ENCODE measurements around the gene ARF6. TPM values are rescaled to one million over a fixed set of nuclear protein-coding genes. Genes with fewer than 3 reads are reported as not detected.
"Not testable (repeated sequence)": the region's sequence is repeated elsewhere in the genome, so short reads cannot be mapped to it uniquely, and the experiment has no call there.

The ARF6 gene
- total RNA-seq, 1 donor from 2014 or later: 20.9 TPM

GRCh38 chr14:49902679-49903246, 9.9 kb downstream of the ARF6 start:
- DNase-seq (ENCODE audit: low spot score) (peak; percentile 84), ATAC-seq (peak; percentile 93)

GRCh38 chr14:49904270-49904669, 11.4 kb downstream of the ARF6 start:
- ATAC-seq (no peak), DNase-seq (ENCODE audit: low spot score) (no peak)

DNA sequence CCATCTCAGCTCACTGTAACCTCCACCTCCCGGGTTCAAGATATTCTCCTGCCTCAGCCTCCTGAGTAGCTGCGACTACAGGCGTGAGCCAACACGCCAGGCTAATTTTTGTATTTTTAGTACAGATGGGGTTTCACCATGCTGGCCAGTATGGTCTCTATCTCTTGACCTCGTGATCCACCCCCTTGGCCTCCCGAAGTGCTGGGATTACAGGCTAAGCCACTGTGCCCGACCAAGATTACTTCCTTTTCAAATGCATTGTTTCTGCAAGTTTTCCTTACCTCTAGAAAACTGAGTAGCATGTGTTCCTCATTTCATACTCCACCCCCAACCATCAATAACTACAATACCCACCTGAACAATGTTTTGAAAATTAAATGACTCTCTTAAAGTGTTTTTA, 13.1 kb downstream of the ARF6 start:
- ATAC-seq (no peak), DNase-seq (ENCODE audit: low spot score) (no peak)

DNA sequence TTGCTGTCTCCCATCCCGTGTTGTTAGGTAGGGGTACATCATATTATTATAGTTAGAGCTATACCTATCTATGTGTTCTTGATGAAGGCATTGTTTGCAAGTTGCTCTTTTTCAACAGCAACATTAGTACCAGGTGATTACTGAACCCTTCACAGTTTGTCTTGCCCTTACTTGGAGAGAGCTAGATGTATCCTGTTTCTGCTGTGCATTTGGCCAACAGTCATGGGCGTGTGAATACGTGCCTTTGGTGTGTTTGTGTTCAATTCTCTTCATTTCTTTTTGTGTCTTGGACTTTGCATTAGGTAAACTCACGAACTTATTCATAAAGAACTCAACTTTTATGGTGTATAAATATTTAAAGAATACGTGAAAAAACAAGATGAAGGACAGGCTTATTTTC, 14.3 kb downstream of the ARF6 start:
- no peak for ATAC-seq
- no peak for DNase-seq (ENCODE audit: low spot score)

DNA sequence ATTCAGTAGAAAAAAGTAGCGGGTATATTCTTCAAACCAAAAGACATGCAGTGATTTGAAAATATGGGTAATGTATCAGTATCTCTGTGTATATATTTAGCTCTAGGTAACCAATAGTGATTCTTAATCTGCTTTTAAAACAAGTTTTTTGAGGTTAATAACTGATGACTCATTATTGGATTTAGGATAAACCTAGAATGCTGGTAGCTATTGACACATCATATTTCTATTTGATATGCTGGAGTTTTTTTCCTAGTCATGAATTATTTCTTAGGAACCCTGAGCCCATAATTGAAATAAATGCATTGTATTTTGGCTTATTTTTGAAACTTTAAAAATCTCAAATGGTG, 15.5 kb downstream of the ARF6 start:
- ATAC-seq: no peak
- DNase-seq (ENCODE audit: low spot score): no peak

GRCh38 chr14:49909016-49909415, 16.1 kb downstream of the ARF6 start:
- DNase-seq (ENCODE audit: low spot score): no peak
- ATAC-seq: no peak

- ATAC-seq (peak; percentile 23), DNase-seq (ENCODE audit: low spot score) (no peak)
These were observed 22.2 kb downstream of the ARF6 start for GRCh38 chr14:49915085-49915484.

GRCh38 chr14:49918706-49919105, 25.8 kb downstream of the ARF6 start:
- ATAC-seq (no peak), DNase-seq (ENCODE audit: low spot score) (no peak)

DNA sequence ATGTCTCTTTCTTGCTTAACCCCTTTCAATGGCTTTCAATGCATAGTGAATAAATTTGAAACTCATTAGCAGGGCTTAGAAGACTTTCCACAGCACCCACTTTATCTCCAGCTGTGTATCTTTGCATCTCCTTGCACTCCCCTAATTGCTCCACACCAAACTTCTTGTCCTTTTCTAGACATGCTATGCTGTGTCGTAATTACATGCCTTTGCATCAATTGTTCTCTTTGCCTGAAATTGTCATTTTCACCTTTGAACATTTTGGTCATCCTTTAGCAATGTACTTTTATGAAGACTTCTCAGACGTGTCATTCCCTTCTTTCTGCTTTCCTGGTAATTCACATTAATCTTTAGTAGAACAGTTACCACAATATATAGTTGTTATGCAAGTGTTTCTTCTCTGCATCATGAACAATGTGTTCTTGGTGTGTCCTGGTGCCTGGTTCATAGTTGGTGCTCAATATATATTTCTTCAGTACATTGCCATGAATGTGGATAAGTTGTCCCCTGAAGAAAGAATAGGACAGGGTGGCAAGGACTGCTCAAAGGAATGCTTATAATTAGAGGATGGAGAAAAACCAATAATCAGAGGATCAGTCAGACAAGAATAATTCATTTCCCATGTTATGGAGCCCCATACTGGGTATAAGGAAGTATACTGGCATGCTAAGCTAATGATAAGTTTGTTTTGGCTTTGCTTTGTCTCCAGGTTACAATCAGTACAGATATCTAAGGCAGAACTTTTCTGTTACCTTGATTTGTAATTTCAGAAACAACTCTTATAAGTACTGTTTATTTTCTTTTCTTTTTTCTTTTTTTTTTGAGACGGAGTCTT, 27.2 kb downstream of the ARF6 start:
- ATAC-seq: no peak
- no peak for DNase-seq (ENCODE audit: low spot score)

DNA sequence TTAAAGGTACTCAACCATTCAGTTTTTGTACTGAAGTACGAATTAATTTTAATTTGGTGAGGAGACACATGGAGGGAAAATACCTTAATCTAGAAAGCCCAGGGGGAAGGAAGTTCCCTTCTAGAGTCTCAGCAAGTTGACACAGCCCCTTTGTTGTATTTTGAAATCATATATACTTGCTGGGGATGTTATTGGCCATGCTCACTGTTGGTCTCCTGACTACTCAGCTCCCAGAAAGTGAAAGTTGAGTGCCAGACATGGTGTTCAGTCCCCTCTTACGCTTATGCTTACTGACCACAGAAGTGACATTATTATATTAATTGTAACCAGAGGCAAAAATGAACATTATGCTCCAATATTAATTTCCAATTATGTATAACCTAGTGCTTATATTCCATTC, 28.1 kb downstream of the ARF6 start:
- DNase-seq (ENCODE audit: low spot score) (no peak), ATAC-seq (no peak)

GRCh38 chr14:49921401-49921800, 28.5 kb downstream of the ARF6 start:
- ATAC-seq: peak; percentile 67

GRCh38 chr14:49923442-49923841, 30.6 kb downstream of the ARF6 start:
- ATAC-seq (no peak), DNase-seq (ENCODE audit: low spot score) (no peak)

More at GRCh38 chr14:49921401-49921800, 28.5 kb downstream of the ARF6 start:
- DNase-seq (ENCODE audit: low spot score): no peak

GRCh38 chr14:49923881-49924280, 31.0 kb downstream of the ARF6 start:
- ATAC-seq (no peak), DNase-seq (ENCODE audit: low spot score) (no peak)

DNA sequence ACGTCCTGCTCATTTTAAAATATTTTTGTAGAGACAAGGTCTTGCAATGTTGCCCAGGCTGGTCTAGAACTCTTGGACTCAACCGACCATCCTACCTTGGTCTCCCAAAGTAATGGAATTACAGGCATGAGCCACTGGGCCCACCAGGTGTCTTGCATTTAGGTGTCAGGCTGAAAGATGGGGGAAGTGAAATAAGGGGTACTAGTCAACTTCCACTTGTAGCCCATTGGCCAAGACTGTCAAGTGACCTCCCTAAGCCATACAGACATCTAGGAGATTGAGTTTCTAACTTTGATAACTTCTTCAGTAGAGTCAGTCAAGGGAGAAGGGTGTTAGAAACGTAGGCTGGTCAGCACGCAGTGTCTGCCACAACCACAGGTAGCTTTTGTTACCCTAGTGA, 32.0 kb downstream of the ARF6 start:
- no peak for DNase-seq (ENCODE audit: low spot score)

DNA sequence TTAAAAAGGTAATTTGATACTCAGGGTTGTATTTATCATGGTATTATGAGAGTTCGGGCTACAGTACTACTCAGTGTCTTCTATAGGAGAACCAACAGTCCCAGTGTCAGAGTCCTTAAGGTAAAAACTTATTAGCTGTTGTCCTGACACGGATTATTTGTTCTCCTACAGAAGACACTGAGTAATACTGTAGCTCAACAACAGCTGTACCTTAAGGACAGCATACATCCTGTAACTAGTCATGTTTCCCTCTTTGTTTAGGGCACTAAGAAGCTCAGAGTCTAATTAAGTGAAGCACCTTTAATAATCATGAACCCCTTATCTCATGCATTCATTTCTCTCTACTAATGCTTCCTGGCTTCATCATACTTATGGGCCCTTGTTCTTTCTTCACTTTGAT, 33.9 kb downstream of the ARF6 start:
- ATAC-seq (no peak), DNase-seq (ENCODE audit: low spot score) (no peak)

More for the DNA sequence above, 32.0 kb downstream of the ARF6 start:
- no peak for ATAC-seq

GRCh38 chr14:49928015-49928414, 35.1 kb downstream of the ARF6 start:
- DNase-seq (ENCODE audit: low spot score) (no peak), ATAC-seq (no peak)

- ATAC-seq: no peak
- DNase-seq (ENCODE audit: low spot score): no peak
These were observed 37.8 kb downstream of the ARF6 start for GRCh38 chr14:49930720-49931119.

- no peak for ATAC-seq
- DNase-seq (ENCODE audit: low spot score): no peak
These were observed 38.6 kb downstream of the ARF6 start for GRCh38 chr14:49931523-49931922.

DNA sequence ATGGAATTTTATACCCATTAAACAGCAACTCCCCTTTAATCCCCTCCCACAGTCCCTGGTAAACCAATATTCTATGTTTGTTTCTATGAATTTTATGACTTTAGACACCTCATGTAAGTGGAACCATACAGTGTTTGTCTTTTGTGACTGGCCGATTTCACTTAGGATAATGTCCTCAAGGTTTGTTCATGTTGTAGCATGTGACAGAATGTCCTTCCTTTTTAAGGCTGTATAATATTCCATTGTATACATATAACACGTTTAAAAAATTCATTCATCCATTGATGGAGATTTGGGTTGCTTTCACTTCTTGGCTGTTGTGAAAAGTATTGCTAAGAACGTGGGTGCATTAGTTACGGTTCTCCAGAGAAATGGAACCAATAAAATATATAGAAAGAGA, 40.2 kb downstream of the ARF6 start:
- DNase-seq (ENCODE audit: low spot score) (no peak), ATAC-seq (no peak)

GRCh38 chr14:49933704-49934103, 40.8 kb downstream of the ARF6 start:
- DNase-seq (ENCODE audit: low spot score) (no peak), ATAC-seq (peak; percentile 64)

DNA sequence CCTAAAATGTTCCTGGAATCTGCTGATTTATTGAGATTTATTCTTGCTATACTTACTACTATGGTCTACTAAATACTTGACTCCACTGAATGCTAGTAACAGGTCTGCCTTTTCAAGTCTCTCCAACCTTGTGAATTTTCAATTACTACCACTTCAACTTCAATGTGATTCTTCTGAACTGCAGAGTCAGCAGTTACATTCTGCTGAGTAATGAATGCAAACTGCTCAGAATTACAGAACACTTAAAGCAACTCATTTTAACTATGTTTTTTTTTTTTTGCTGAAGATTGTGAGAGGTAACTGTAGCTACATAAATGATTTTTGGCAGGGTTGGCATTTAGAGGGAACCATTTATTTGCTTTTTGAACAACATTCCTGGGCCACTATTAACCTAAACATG, 41.8 kb downstream of the ARF6 start:
- peak; percentile 63 for ATAC-seq

GRCh38 chr14:49935526-49935925, 42.6 kb downstream of the ARF6 start:
- ATAC-seq (peak; percentile 61), DNase-seq (ENCODE audit: low spot score) (no peak)

More for the DNA sequence above, 41.8 kb downstream of the ARF6 start:
- DNase-seq (ENCODE audit: low spot score): no peak

GRCh38 chr14:49936246-49936645, 43.4 kb downstream of the ARF6 start:
- ATAC-seq; DNase-seq (ENCODE audit: low spot score): not testable (repeated sequence)
